Pancreas (tissue), 10 donors: ENCODE data around the gene SUPT20HL1. TPM values are rescaled to one million over a fixed set of nuclear protein-coding genes. Genes with fewer than 3 reads are reported as not detected.

Experiments used
- ATAC-seq, 4 donors: fragments of 200-7000 bp; cut with Tn5 transposase; one replicate each; pipeline versions ENCODE4 v1.8.0 to v1.9.1; 2020; ENCODE audit warnings: mild to moderate bottlenecking in 4 of 4, moderate library complexity in 4 of 4
- DNase-seq, 6 donors: peaks; one replicate each; pipeline ENCODE4 v3.0.0-alpha.2; 2020
- FAIRE-seq: peaks from 2 replicates; lab custom pipeline; 2012; peaks lifted over from hg19 to GRCh38; lab: Jason Lieb, UNC
- H3K27ac ChIP-seq, 4 donors: fragments of 200-600 bp; sonication (generic); 1 replicate in 3 of 4; 2 replicates in 1 of 4; pipeline versions ENCODE4 v1.5.0 to v1.8.0; 2020
- H3K27me3 ChIP-seq, 4 donors: fragments of 200-600 bp; one replicate each; pipeline ENCODE4 v1.8.0; 2021
- H3K36me3 ChIP-seq, 3 donors: fragments of 200-600 bp; sonication (generic) in 1 of 3; one replicate each; pipeline versions ENCODE4 v1.5.0 to v1.8.0; 2020 to 2021
- H3K4me1 ChIP-seq, 3 donors: fragments of 200-600 bp; one replicate each; pipeline ENCODE4 v1.8.0; 2021
- H3K4me3 ChIP-seq, 4 donors: fragments of 200-600 bp; sonication (generic) in 2 of 4; one replicate each; pipeline versions ENCODE4 v1.5.0 to v1.8.0; 2020 to 2021
- H3K9me3 ChIP-seq, 4 donors: fragments of 200-600 bp; one replicate each; pipeline ENCODE4 v1.8.0; 2021
- WGBS, 2 donors: extraction: QIAGEN DNeasy Blood & Tissue Kit; methylation state at CpG; one replicate each; pipeline ENCODE4 v1.1.7; 2013; 5-methylcytosine and 5-hydroxymethylcytosine counted together
- intact Hi-C, 3 donors: fragments of 100-400 bp; cut with DNase I; formaldehyde crosslinking; loops; one replicate each; pipeline versions ENCODE4 v1.11.1 to v1.14.2; 2022
- polyA plus RNA-seq, 2 donors: library from polyadenylated mRNA; stranded (reverse); fragments of 200-250 nt; gene quantifications; one replicate each; pipeline ENCODE4 v1.2.3, GENCODE V29; 2013
- total RNA-seq, 6 donors: library from RNA; stranded (reverse); fragmentation: NEBNext Ultra II Directional in 4 of 6; extraction: Animal tissue kit (Norgen Biotek cat#: 25700) in 4 of 6; gene quantifications; one replicate each; pipeline versions ENCODE4 v1.2.1 to v1.2.4, GENCODE V29; 2021 to 2023
- TF ChIP-seq, protein P1 (sequence below), 4 donors: fragments of 200-600 bp; sonication (generic) in 3 of 4; IDR thresholded peaks; one replicate each; pipeline versions ENCODE4 v1.5.0 to v1.8.0; 2021; ENCODE audit warnings: antibody characterized with exemption in 4 of 4
- donor health status: healthy with polysubstance abuse.
- donor health status: DM: no; HTN: no; CAD: no; lungs with moderate emphysema.
- donor health status: DM: no; HTN: no; CAD: no.
- donor health status: control.
- donor health status: control.
- donor health status: Bipolar disorder and iron deficiency.
- donor health status: DM: yes; HTN: yes; CAD: no.
- donor health status: DM: no; HTN: no; CAD: no.
- donor health status: DM: no; HTN: no; CAD: no.
- donor health status: DM: yes; HTN: yes; CAD: no.

SUPT20HL1 gene
- total and polyA plus RNA-seq, 8 donors, result not detected

DNA sequence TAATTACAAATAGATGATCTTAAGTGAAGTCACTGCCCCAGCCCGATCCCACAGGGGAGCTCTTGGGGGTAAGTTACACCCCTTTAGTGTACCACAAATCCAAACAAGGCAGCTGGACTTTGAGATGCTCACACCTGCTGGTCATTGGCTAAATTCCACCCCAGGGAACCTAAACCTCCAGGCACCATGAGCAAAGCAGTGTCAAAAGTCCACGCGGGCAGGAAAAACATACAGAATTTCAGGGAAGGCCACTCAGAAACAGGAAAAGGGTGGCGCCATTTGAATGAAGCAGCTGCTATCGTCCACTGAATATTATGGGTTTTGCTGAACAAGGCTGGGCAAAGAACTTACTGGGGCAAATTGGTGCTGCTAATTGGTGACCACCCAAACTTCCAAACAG lies 30.9 kb downstream of the SUPT20HL1 start:
- ATAC-seq, result no peak
- H3K27ac ChIP-seq, result no peak overlapping the region
- 53 to 55% methylated on average over 5 of the region's 5 CpGs for WGBS, 2 donors

DNA sequence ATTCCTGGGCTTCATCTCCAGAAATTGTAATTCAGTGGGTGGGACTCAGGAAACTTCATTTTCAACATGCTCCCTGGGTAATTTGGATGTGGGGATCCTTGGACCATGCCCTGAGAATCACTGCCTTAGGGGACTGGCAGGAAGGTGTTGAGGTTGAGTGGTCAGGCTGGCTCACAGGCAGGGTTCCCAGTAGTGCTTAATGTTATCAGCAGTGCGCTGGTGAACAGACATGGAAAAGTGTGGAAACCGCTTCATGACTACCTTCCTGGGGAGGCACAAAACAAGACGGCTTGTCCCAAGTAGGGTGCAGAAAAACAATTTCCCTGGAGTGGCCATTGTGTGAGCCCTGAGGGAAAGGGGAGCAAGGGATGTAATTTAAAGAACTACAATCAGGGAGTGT lies 31.4 kb downstream of the SUPT20HL1 start:
- FAIRE-seq (no peak), ATAC-seq (no peak), DNase-seq (no peak)
- intact Hi-C loops, result loop anchor here in 2 of 3 donors (10.0 kb wide), 2 partner anchors 113 to 753 kb away; no protein-coding TSS in a partner anchor
- H3K27ac ChIP-seq, result no peak overlapping the region
- WGBS, 2 donors, result 68 to 80% methylated on average over 3 of the region's 3 CpGs
- no peaks in the 10 kb centered on the region for H3K36me3 ChIP-seq
- H3K4me3 ChIP-seq, result no peak overlapping the region
- TF ChIP-seq, protein P1, sequence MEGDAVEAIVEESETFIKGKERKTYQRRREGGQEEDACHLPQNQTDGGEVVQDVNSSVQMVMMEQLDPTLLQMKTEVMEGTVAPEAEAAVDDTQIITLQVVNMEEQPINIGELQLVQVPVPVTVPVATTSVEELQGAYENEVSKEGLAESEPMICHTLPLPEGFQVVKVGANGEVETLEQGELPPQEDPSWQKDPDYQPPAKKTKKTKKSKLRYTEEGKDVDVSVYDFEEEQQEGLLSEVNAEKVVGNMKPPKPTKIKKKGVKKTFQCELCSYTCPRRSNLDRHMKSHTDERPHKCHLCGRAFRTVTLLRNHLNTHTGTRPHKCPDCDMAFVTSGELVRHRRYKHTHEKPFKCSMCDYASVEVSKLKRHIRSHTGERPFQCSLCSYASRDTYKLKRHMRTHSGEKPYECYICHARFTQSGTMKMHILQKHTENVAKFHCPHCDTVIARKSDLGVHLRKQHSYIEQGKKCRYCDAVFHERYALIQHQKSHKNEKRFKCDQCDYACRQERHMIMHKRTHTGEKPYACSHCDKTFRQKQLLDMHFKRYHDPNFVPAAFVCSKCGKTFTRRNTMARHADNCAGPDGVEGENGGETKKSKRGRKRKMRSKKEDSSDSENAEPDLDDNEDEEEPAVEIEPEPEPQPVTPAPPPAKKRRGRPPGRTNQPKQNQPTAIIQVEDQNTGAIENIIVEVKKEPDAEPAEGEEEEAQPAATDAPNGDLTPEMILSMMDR (IDR thresholded peaks at IDR 0.05), result no peak
- peaks cover 0 to 7% (median 5%) of the 10 kb centered on the region in 3 donors for H3K4me1 ChIP-seq
- H3K27me3 ChIP-seq, result no peaks in the 10 kb centered on the region
- no peaks in the 10 kb centered on the region for H3K9me3 ChIP-seq

More for the DNA sequence above, 30.9 kb downstream of the SUPT20HL1 start:
- intact Hi-C loops, result loop anchor here in 2 of 3 donors (10.0 kb wide), 2 partner anchors 113 to 753 kb away; no protein-coding TSS in a partner anchor
- FAIRE-seq (no peak), DNase-seq (no peak)
- TF ChIP-seq, protein P1 (IDR thresholded peaks at IDR 0.05), result no peak
- no peaks in the 10 kb centered on the region for H3K27me3 ChIP-seq
- no peaks in the 10 kb centered on the region for H3K36me3 ChIP-seq
- no peak overlapping the region for H3K4me3 ChIP-seq
- peaks cover 0 to 5% (median 5%) of the 10 kb centered on the region in 3 donors for H3K4me1 ChIP-seq
- H3K9me3 ChIP-seq, result no peaks in the 10 kb centered on the region

DNA sequence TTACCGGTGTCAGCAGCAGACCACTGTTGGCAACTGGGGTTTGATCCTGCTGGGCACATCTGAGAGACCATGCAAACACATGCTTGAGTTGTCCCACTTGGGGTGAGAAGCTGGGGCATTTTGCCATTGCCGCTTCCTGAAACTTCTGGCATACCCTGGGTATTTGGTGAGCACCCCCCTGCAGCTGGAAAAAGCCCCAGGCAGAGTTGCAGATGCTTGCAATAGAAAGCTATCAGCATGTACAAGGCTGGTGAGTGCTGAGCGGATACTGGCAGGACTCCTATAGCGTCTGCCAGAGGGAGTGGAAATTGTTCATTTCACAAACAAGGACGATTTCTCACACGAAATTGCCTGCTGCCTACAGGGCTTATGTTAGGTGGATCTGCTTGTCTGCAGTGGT lies 32.3 kb downstream of the SUPT20HL1 start:
- WGBS, 2 donors, result 55 to 63% methylated on average over 6 of the region's 6 CpGs
- TF ChIP-seq, protein P1 (IDR thresholded peaks at IDR 0.05), result no peak
- no peaks in the 10 kb centered on the region for H3K9me3 ChIP-seq
- H3K36me3 ChIP-seq, result no peaks in the 10 kb centered on the region
- no peak overlapping the region for H3K4me3 ChIP-seq
- peaks cover 0 to 7% (median 5%) of the 10 kb centered on the region in 3 donors for H3K4me1 ChIP-seq
- intact Hi-C loops, result loop anchor here in 2 of 3 donors (10.0 kb wide), 2 partner anchors 112 to 752 kb away; no protein-coding TSS in a partner anchor
- FAIRE-seq (no peak), DNase-seq (no peak), ATAC-seq (no peak)
- no peak overlapping the region for H3K27ac ChIP-seq
- no peaks in the 10 kb centered on the region for H3K27me3 ChIP-seq

DNA sequence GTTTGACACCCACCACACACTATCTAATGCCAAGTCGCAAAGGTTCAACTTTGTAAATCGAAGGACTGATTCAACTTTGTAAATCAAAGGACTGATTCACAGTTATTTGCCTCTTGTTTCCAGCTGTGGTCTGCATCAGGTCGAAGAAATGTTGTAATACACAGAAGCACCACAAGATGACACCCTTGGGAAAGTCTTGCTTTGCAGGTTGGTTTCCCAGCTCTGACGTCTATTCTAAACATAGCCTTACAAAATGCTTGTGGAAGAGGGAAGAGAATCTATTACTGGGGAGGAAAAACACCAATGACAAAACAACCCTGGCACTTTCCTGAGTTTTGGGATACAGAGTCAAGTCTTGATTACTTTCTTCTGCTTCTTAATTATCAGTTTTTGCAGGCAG lies 35.3 kb downstream of the SUPT20HL1 start:
- TF ChIP-seq, protein P1 (IDR thresholded peaks at IDR 0.05), result peak; percentile 50 to 79 (median 62)
- H3K4me3 ChIP-seq, result no peak overlapping the region
- H3K9me3 ChIP-seq, result no peaks in the 10 kb centered on the region
- DNase-seq (peak in 3 of 6 donors; percentile 30 to 65 (median 42)), FAIRE-seq (peak; percentile 99), ATAC-seq (peak; percentile 87 to 98 (median 96))
- intact Hi-C loops, result loop anchor here in 2 of 3 donors (10.0 kb wide), 2 partner anchors 109 to 749 kb away; no protein-coding TSS in a partner anchor
- WGBS, 2 donors, result 0% methylated on average over 4 of the region's 4 CpGs
- H3K27ac ChIP-seq, result peak overlapping the region in 1 of 4 donors; percentile 58
- H3K36me3 ChIP-seq, result no peaks in the 10 kb centered on the region
- peaks cover 0 to 7% (median 5%) of the 10 kb centered on the region in 3 donors for H3K4me1 ChIP-seq
- H3K27me3 ChIP-seq, result no peaks in the 10 kb centered on the region
